Activated naive CD4-positive, alpha-beta T cell treated with anti-CD3 and anti-CD28 coated beads, Interleukin-2, amount 10 ng/mL, durations not matched to agents 7 days and 5 days (primary cell): Measurements from ENCODE around the gene MED13L.

ENCODE experiments used
- CTCF ChIA-PET: fragments of 350-600 bp; sonication (Branson Sonifier 250); formaldehyde crosslinking; loops from one replicate; lab custom pipeline; 2021; ENCODE audit warnings: antibody characterized with exemption; lab: Charles Lee
- DNase-seq: peaks from one replicate; pipeline ENCODE4 v3.0.0-alpha.2; 2020
- H3K27ac Mint-ChIP-seq: one replicate; pipeline ENCODE4 v1.8.0; 2021; ENCODE audit warnings: mild to moderate bottlenecking, moderate library complexity, mixed read lengths
- H3K27me3 Mint-ChIP-seq: one replicate; pipeline ENCODE4 v1.8.0; 2021; ENCODE audit warnings: mild to moderate bottlenecking, mixed read lengths
- H3K36me3 Mint-ChIP-seq: one replicate; pipeline ENCODE4 v1.8.0; 2021; ENCODE audit warnings: mixed read lengths
- H3K4me1 Mint-ChIP-seq: one replicate; pipeline ENCODE4 v1.8.0; 2021; ENCODE audit warnings: mixed read lengths
- H3K4me3 Mint-ChIP-seq: one replicate; pipeline ENCODE4 v1.8.0; 2021; ENCODE audit warnings: mild to moderate bottlenecking, moderate library complexity, mixed read lengths
- H3K9me3 Mint-ChIP-seq: one replicate; pipeline ENCODE4 v1.8.0; 2021; ENCODE audit warnings: mixed read lengths

Gene MED13L

DNA sequence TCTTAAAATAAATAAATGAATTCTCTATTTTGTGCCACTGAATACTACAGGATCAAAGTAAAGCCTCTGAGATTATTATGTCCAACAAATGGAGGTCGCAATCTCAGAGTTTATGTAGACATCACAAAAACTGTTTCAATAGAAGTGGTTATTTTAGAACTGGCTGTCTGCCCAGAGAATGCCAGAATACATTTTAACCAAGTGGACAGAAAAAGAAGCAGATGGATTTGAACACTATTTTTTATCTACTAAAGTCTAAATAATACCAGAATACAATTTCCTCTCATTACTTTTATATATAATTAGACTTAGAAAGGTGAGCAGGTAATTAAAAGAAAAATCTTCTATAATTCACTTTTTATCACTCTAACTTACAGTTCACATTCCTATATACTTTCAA is 118.3 kb downstream of the MED13L start:
- DNase-seq, result no peak
- peaks cover 7% of the 10 kb centered on the region for H3K4me1 Mint-ChIP-seq
- H3K4me3 Mint-ChIP-seq, result no peak overlapping the region
- H3K27ac Mint-ChIP-seq, result no peak overlapping the region
- H3K36me3 Mint-ChIP-seq, result no peaks in the 10 kb centered on the region
- no peaks in the 10 kb centered on the region for H3K27me3 Mint-ChIP-seq
- CTCF ChIA-PET, result no interaction called here
- no peaks in the 10 kb centered on the region for H3K9me3 Mint-ChIP-seq

- Mint-ChIP-seq H3K4me3 (no peak overlapping the region), H3K9me3 (no peaks in the 10 kb centered on the region), H3K36me3 (no peaks in the 10 kb centered on the region), H3K27me3 (no peaks in the 10 kb centered on the region), H3K4me1 (peaks cover 5% of the 10 kb centered on the region), H3K27ac (no peak overlapping the region)
- no peak for DNase-seq
- CTCF ChIA-PET, result no interaction called here
Observed at GRCh38 chr12:116157845-116158267, 119.6 kb downstream of the MED13L start.

GRCh38 chr12:116156614-116157013 is 120.9 kb downstream of the MED13L start:
- CTCF ChIA-PET, result interaction anchor here (1.0 kb wide), 1 partner anchor 9 kb away, joined by 3 read pairs; no protein-coding TSS in a partner anchor
- peaks cover 5% of the 10 kb centered on the region for H3K4me1 Mint-ChIP-seq
- no peak overlapping the region for H3K4me3 Mint-ChIP-seq
- H3K27ac Mint-ChIP-seq, result no peak overlapping the region
- H3K27me3 Mint-ChIP-seq, result no peaks in the 10 kb centered on the region
- DNase-seq, result no peak
- no peaks in the 10 kb centered on the region for H3K9me3 Mint-ChIP-seq
- no peaks in the 10 kb centered on the region for H3K36me3 Mint-ChIP-seq

GRCh38 chr12:116155383-116155782 is 122.1 kb downstream of the MED13L start:
- Mint-ChIP-seq H3K36me3 (no peaks in the 10 kb centered on the region), H3K4me1 (peaks cover 5% of the 10 kb centered on the region), H3K27me3 (no peaks in the 10 kb centered on the region), H3K4me3 (no peak overlapping the region), H3K9me3 (no peaks in the 10 kb centered on the region), H3K27ac (no peak overlapping the region)
- DNase-seq, result no peak
- CTCF ChIA-PET, result no interaction called here

DNA sequence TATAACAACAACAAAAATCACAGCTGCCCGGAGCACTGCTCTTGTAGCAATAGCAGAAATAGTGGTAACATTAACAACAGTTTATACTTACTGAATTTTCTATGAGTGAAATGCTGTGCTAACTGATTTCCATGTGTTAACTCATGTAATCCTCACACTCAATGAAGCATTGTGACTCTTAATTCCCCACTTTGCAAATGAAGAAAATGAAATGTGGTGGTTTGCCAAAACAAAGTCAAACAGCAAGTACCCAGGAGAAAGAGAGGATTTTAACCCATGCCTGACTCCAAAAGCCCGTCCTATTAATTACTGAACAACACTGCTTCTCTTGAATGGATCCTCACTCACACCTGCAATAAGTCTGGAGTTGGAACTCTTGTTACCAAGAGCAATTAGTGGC is 123.5 kb downstream of the MED13L start:
- DNase-seq, result no peak
- Mint-ChIP-seq H3K9me3 (no peaks in the 10 kb centered on the region), H3K4me1 (peaks cover 7% of the 10 kb centered on the region), H3K27ac (no peak overlapping the region), H3K27me3 (no peaks in the 10 kb centered on the region), H3K36me3 (no peaks in the 10 kb centered on the region), H3K4me3 (no peak overlapping the region)
- CTCF ChIA-PET, result no interaction called here

DNA sequence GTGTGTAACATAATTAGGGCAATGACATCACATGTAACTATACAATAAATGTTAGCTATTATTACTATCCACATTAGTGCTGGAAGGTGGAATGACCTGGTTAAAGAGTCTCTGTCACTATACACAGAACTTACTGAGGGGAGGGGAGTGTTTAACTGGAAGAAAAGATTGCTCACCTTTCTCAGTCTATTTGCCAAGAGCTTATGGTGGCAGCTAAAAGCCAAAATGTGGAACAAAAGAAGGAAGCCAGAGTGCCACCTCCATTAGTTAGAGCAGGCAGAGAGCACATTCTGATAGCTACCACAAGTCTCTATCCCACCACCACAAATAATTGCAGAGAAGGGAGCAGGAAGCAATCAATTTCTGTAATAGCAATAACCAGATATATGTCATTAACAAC is 124.4 kb downstream of the MED13L start:
- no peak for DNase-seq
- H3K27me3 Mint-ChIP-seq, result no peaks in the 10 kb centered on the region
- peaks cover 13% of the 10 kb centered on the region for H3K4me1 Mint-ChIP-seq
- CTCF ChIA-PET, result no interaction called here
- no peak overlapping the region for H3K27ac Mint-ChIP-seq
- no peaks in the 10 kb centered on the region for H3K9me3 Mint-ChIP-seq
- no peaks in the 10 kb centered on the region for H3K36me3 Mint-ChIP-seq
- H3K4me3 Mint-ChIP-seq, result no peak overlapping the region

GRCh38 chr12:116152268-116152667 is 125.2 kb downstream of the MED13L start:
- DNase-seq, result no peak
- H3K9me3 Mint-ChIP-seq, result no peaks in the 10 kb centered on the region
- no peaks in the 10 kb centered on the region for H3K27me3 Mint-ChIP-seq
- H3K36me3 Mint-ChIP-seq, result no peaks in the 10 kb centered on the region
- no peak overlapping the region for H3K27ac Mint-ChIP-seq
- H3K4me1 Mint-ChIP-seq, result peaks cover 8% of the 10 kb centered on the region
- no peak overlapping the region for H3K4me3 Mint-ChIP-seq
- CTCF ChIA-PET, result no interaction called here

GRCh38 chr12:116150452-116150851 is 127.0 kb downstream of the MED13L start:
- CTCF ChIA-PET, result interaction anchor here (1.2 kb wide), 1 partner anchor 9 kb away, joined by 3 read pairs; no protein-coding TSS in a partner anchor
- H3K4me3 Mint-ChIP-seq, result no peak overlapping the region

GRCh38 chr12:116150001-116150400 is 127.5 kb downstream of the MED13L start:
- Mint-ChIP-seq H3K36me3 (no peaks in the 10 kb centered on the region), H3K27me3 (no peaks in the 10 kb centered on the region), H3K9me3 (no peaks in the 10 kb centered on the region), H3K4me1 (peaks cover 8% of the 10 kb centered on the region), H3K27ac (no peak overlapping the region), H3K4me3 (no peak overlapping the region)
- CTCF ChIA-PET, result interaction anchor here (1.2 kb wide), 1 partner anchor 8 kb away, joined by 3 read pairs; no protein-coding TSS in a partner anchor
- no peak for DNase-seq

More at GRCh38 chr12:116150452-116150851, 127.0 kb downstream of the MED13L start:
- no peaks in the 10 kb centered on the region for H3K27me3 Mint-ChIP-seq
- H3K27ac Mint-ChIP-seq, result no peak overlapping the region
- H3K36me3 Mint-ChIP-seq, result no peaks in the 10 kb centered on the region
- peaks cover 8% of the 10 kb centered on the region for H3K4me1 Mint-ChIP-seq
- no peak for DNase-seq
- no peaks in the 10 kb centered on the region for H3K9me3 Mint-ChIP-seq

GRCh38 chr12:116148844-116149243 is 128.6 kb downstream of the MED13L start:
- Mint-ChIP-seq H3K27ac (no peak overlapping the region), H3K27me3 (no peaks in the 10 kb centered on the region), H3K36me3 (no peaks in the 10 kb centered on the region), H3K4me3 (no peak overlapping the region), H3K9me3 (no peaks in the 10 kb centered on the region), H3K4me1 (peaks cover 20% of the 10 kb centered on the region)
- no peak for DNase-seq
- CTCF ChIA-PET, result interaction anchor here (2.5 kb wide), 1 partner anchor 16 kb away, joined by 6 read pairs; no protein-coding TSS in a partner anchor

DNA sequence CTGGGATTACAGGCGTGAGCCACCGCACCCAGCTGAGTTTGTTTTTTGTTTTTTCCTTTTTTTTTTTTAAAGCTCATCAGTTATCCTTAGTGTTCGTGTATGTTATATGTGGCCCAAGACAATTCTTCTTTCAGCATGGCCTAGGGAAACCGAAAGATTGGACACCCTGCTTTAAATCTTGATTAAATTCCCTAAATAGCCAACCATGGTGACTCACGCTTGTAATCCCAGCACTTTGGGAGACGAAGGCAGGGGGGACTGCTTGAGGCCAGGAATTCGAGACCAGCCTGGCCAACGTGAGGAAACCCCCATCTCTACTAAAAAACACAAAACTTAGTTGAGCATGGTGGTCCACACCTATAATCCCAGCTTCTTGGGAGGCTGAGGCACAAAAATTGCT is 131.1 kb downstream of the MED13L start:
- H3K27me3 Mint-ChIP-seq, result no peaks in the 10 kb centered on the region
- H3K36me3 Mint-ChIP-seq, result peaks cover 1% of the 10 kb centered on the region
- H3K27ac Mint-ChIP-seq, result no peak overlapping the region
- H3K4me1 Mint-ChIP-seq, result peaks cover 35% of the 10 kb centered on the region
- CTCF ChIA-PET, result no interaction called here
- no peaks in the 10 kb centered on the region for H3K9me3 Mint-ChIP-seq
- no peak overlapping the region for H3K4me3 Mint-ChIP-seq
- no peak for DNase-seq

DNA sequence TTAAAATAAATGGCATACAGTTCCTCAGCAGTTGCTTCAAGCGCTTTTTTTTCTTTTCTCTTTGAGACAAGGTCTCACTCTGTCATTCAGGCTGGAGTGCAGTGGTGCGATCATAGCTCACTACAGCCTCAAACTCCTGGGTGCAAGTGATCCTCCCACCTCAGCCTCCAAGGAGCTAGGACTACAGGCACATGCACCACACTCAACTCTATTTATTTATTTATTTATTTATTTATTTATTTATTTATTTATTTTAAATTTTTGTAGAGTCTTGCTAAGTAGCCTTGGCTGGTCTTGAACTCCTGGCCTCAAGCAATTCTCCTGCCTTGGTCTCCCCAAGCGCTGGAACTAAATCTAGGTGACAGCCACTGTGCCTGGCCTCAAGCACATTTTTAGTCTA is 132.0 kb downstream of the MED13L start:
- no peak overlapping the region for H3K27ac Mint-ChIP-seq
- CTCF ChIA-PET, result no interaction called here
- peaks cover 35% of the 10 kb centered on the region for H3K4me1 Mint-ChIP-seq
- H3K9me3 Mint-ChIP-seq, result no peaks in the 10 kb centered on the region
- no peaks in the 10 kb centered on the region for H3K27me3 Mint-ChIP-seq
- peaks cover 1% of the 10 kb centered on the region for H3K36me3 Mint-ChIP-seq
- no peak for DNase-seq
- no peak overlapping the region for H3K4me3 Mint-ChIP-seq

GRCh38 chr12:116144384-116144783 is 133.1 kb downstream of the MED13L start:
- H3K36me3 Mint-ChIP-seq, result peaks cover 3% of the 10 kb centered on the region
- H3K4me3 Mint-ChIP-seq, result no peak overlapping the region
- peaks cover 40% of the 10 kb centered on the region for H3K4me1 Mint-ChIP-seq
- CTCF ChIA-PET, result interaction anchor here (1.0 kb wide), 1 partner anchor 42 kb away, joined by 3 read pairs; no protein-coding TSS in a partner anchor
- no peak for DNase-seq
- no peak overlapping the region for H3K27ac Mint-ChIP-seq
- H3K9me3 Mint-ChIP-seq, result no peaks in the 10 kb centered on the region
- no peaks in the 10 kb centered on the region for H3K27me3 Mint-ChIP-seq

GRCh38 chr12:116143909-116144308 is 133.6 kb downstream of the MED13L start:
- no peak overlapping the region for H3K27ac Mint-ChIP-seq
- no peak for DNase-seq
- CTCF ChIA-PET, result interaction anchor here (1.0 kb wide), 1 partner anchor 42 kb away, joined by 3 read pairs; no protein-coding TSS in a partner anchor
- H3K36me3 Mint-ChIP-seq, result peaks cover 3% of the 10 kb centered on the region
- H3K4me3 Mint-ChIP-seq, result no peak overlapping the region
- H3K27me3 Mint-ChIP-seq, result no peaks in the 10 kb centered on the region
- H3K4me1 Mint-ChIP-seq, result peaks cover 39% of the 10 kb centered on the region
- no peaks in the 10 kb centered on the region for H3K9me3 Mint-ChIP-seq
